ENCODE measurements around the gene ID3. TPM values are rescaled to one million over a fixed set of nuclear protein-coding genes. Genes with fewer than 3 reads are reported as not detected.

ID3 gene
- total and polyA plus RNA-seq, 9 of the 15 experiments (the other 6 are each of a cell fraction or from before 2014, with no cell fraction given) = 6.8 to 59.8 (median 23.5) TPM

GRCh38 chr1:23567629-23567995, 8.3 kb upstream of the ID3 start:
- Histone ChIP-seq H2AFZ (ENCODE audit: low read depth, low read length) (peak overlapping the region; percentile 81), H3K9me3 (replicated peaks; ENCODE audit: control insufficient read depth, insufficient read depth, low read depth, low read length) (no peaks in the 10 kb centered on the region), H3K27me3 (ENCODE audit: control insufficient read depth in 2 of 2, insufficient read depth in 2 of 2, low read length in 2 of 2) (no peaks in the 10 kb centered on the region), H3K4me3 (peak overlapping the region; percentile 52), H3K9ac (ENCODE audit: insufficient read depth in 1 of 2, low read depth in 2 of 2, low read length in 2 of 2) (peak overlapping the region in 1 of 2 experiments; percentile 93; a peak in 3 of 4 replicates), H3K27ac (ENCODE audit: extremely low read depth, low read depth, low read length) (peak overlapping the region; percentile 64; the same call in 2 of the 3 replicates), H3K9me1 (ENCODE audit: control insufficient read depth, insufficient read depth, low read length) (no peaks in the 10 kb centered on the region), H3K4me2 (ENCODE audit: insufficient read depth, low read length) (peak overlapping the region; percentile 74), H3K36me3 (ENCODE audit: control insufficient read depth, insufficient read depth, low read length) (no peaks in the 10 kb centered on the region), H3K79me2 (ENCODE audit: control insufficient read depth, insufficient read depth, low read length) (no peaks in the 10 kb centered on the region), H4K20me1 (replicated peaks; ENCODE audit: control insufficient read depth, insufficient read depth, low read length) (no peaks in the 10 kb centered on the region), H3K4me1 (replicated peaks in 1 of 2; ENCODE audit: control insufficient read depth in 2 of 2, insufficient read depth in 2 of 2, low read length in 2 of 2) (peaks cover 32 to 33% of the 10 kb centered on the region in 2 experiments)
- ATAC-seq (peak; percentile 58), FAIRE-seq (no peak), DNase-seq (ENCODE audit: extremely low read depth in 1 of 4, low spot score in 3 of 4) (no peak)
- no TSS peak for BruUV-seq (replicated peaks)
- in situ Hi-C loops (cut with MboI) = no loop called here
- ChIA-PET POLR2A (interaction anchor here (0.7 to 3.0 kb wide), 8 partner anchors 8 to 70 kb away, joined by 3 to 29 read pairs (median 4); partner anchors contain the start of gene ID3), CTCF (ENCODE audit: low intra/inter-chr PET ratio) (no interaction called here)
- TF ChIP-seq ZFX (CRISPR knock-in tag; IDR thresholded peaks at IDR 0.05) (no peak), BRD9 (IDR thresholded peaks at IDR 0.05; ENCODE audit: low read depth, partially characterized antibody) (peak; percentile 6), OTX1 (CRISPR knock-in tag; IDR thresholded peaks at IDR 0.05) (no peak), CBFA2T3 (IDR thresholded peaks at IDR 0.05) (no peak), FOS (IDR thresholded peaks at IDR 0.05; ENCODE audit: extremely low read depth, insufficient read length) (no peak), ZNF395 (CRISPR knock-in tag; IDR thresholded peaks at IDR 0.05) (0 out of 2 replicates have a peak, but pooled peaks have one; percentile 18), NCOA2 (IDR thresholded peaks at IDR 0.05; ENCODE audit: partially characterized antibody in 2 of 2) (no peak), BRD4 (IDR thresholded peaks at IDR 0.05) (0 out of 2 replicates have a peak, but pooled peaks have one; percentile 12), CEBPB (tag; IDR thresholded peaks at IDR 0.05) (peak; percentile 33), ZNF253 (CRISPR knock-in tag; conservative IDR thresholded peaks at IDR 0.05) (no peak), ZC3H11A (IDR thresholded peaks at IDR 0.05; ENCODE audit: low read depth, low read length) (no peak), ZNF77 (CRISPR knock-in tag; IDR thresholded peaks at IDR 0.05) (no peak)
- 59% methylated on average over 12 of the region's 15 CpGs for WGBS (ENCODE audit: insufficient coverage, low coverage, missing lambda C conversion rate)
- intact Hi-C loops (cut with micrococcal nuclease) = loop anchor here (2.0 kb wide), 1 partner anchor 19 kb away; no protein-coding TSS in a partner anchor
